Stimulated activated CD8-positive, alpha-beta memory T cell treated with anti-CD3 and anti-CD28 coated beads, Interleukin-15, amount 100 ng/mL, for 1 hour (primary cell): ENCODE data around the gene PIANP.

Source experiments
- DNase-seq: peaks from one replicate; pipeline ENCODE4 v3.0.0-alpha.2; 2020; ENCODE audit warnings: low read depth

Gene PIANP

GRCh38 chr12:6703631-6704030 is 3.0 kb upstream of the PIANP start:
- DNase-seq: no peak

GRCh38 chr12:6701078-6701768 is 608 bp upstream of the PIANP start:
- DNase-seq: no peak

- no peak for DNase-seq
Measured at GRCh38 chr12:6699989-6700645, 498 bp downstream of the PIANP start.

- DNase-seq: no peak
Measured at GRCh38 chr12:6699259-6699988, 1.2 kb downstream of the PIANP start.

- DNase-seq: no peak
Measured at GRCh38 chr12:6698352-6699046, 2.1 kb downstream of the PIANP start.

GRCh38 chr12:6697584-6698351 is 2.8 kb downstream of the PIANP start:
- no peak for DNase-seq

GRCh38 chr12:6696690-6697583 is 3.7 kb downstream of the PIANP start:
- DNase-seq: no peak

- DNase-seq: no peak
Measured at GRCh38 chr12:6695313-6696045, 5.1 kb downstream of the PIANP start.

GRCh38 chr12:6694701-6695100 is 5.9 kb downstream of the PIANP start:
- no peak for DNase-seq

- DNase-seq: no peak
Measured at GRCh38 chr12:6693832-6694355, 6.7 kb downstream of the PIANP start.

GRCh38 chr12:6692888-6693287 is 7.7 kb downstream of the PIANP start:
- DNase-seq: no peak

- DNase-seq: no peak
Measured at GRCh38 chr12:6691473-6691872, 9.1 kb downstream of the PIANP start.

- DNase-seq: peak; percentile 88
Measured at GRCh38 chr12:6688999-6689882, 11.4 kb downstream of the PIANP start, which contains the start of gene ZNF384. Gene ZNF384 (minus strand): TSS chr12:6689375. CDS start chr12:6679520, 9,855 bp downstream.

GRCh38 chr12:6688543-6688998 is 12.0 kb downstream of the PIANP start:
- peak; percentile 61 for DNase-seq

GRCh38 chr12:6685814-6686213 is 14.8 kb downstream of the PIANP start:
- no peak for DNase-seq

- DNase-seq: no peak
Measured at GRCh38 chr12:6684609-6685008, 16.0 kb downstream of the PIANP start.

- no peak for DNase-seq
Measured at GRCh38 chr12:6676962-6677361, 23.7 kb downstream of the PIANP start.

- DNase-seq: no peak
Measured at GRCh38 chr12:6672143-6672542, 28.5 kb downstream of the PIANP start.
